IPS DF 6.9 (cell line): ENCODE measurements around the gene CD209.

Source experiments
- DNase-seq: peaks from one replicate; pipeline ENCODE4 v3.0.0-alpha.2; 2013; ENCODE audit warnings: low read depth, low spot score
- H3K27ac ChIP-seq: one replicate; pipeline ENCODE4 v1.5.1; 2013; ENCODE audit warnings: low read length, control low read depth
- H3K27me3 ChIP-seq: 2 replicates; pipeline ENCODE4 v1.6.1; 2013; ENCODE audit warnings: mild to moderate bottlenecking, low read length; ENCODE audit not compliant: control insufficient read depth, insufficient read depth
- H3K36me3 ChIP-seq: 2 replicates; pipeline ENCODE4 v1.6.1; 2013; ENCODE audit warnings: low read length; ENCODE audit not compliant: control insufficient read depth, insufficient read depth
- H3K4me1 ChIP-seq: 2 replicates; pipeline ENCODE4 v1.6.1; 2013; ENCODE audit warnings: low read length; ENCODE audit not compliant: control insufficient read depth, insufficient read depth
- H3K4me3 ChIP-seq: 2 replicates; pipeline ENCODE4 v1.5.1; 2013; ENCODE audit warnings: mild to moderate bottlenecking, low read length
- H3K9me3 ChIP-seq: 2 replicates; pipeline ENCODE4 v1.6.1; 2013; ENCODE audit warnings: low read length, inconsistent platforms; ENCODE audit not compliant: control insufficient read depth, insufficient read depth
- WGBS: extraction: QIAGEN DNeasy Blood & Tissue Kit; methylation state at CpG from one replicate; pipeline ENCODE4 v1.1.7; 2013; ENCODE audit warnings: mixed read lengths, missing lambda C conversion rate; ENCODE audit not compliant: insufficient read length, insufficient coverage; 5-methylcytosine and 5-hydroxymethylcytosine counted together

CD209 gene

GRCh38 chr19:7787602-7788177 is 40.4 kb upstream of the CD209 start:
- Histone ChIP-seq H3K36me3 (no peaks in the 10 kb centered on the region), H3K27me3 (peaks cover 13% of the 10 kb centered on the region), H3K4me3 (peak overlapping the region; percentile 31; the same call in 1 of the 2 replicates), H3K9me3 (no peaks in the 10 kb centered on the region), H3K4me1 (peaks cover 6% of the 10 kb centered on the region), H3K27ac (no peak overlapping the region)
- no CpG with 5 or more reads among the region's 22 CpGs for WGBS
- DNase-seq = no peak

GRCh38 chr19:7787141-7787540 is 39.8 kb upstream of the CD209 start:
- H3K4me3 ChIP-seq = peak overlapping the region; percentile 19; the same call in 1 of the 2 replicates
- WGBS = no CpG with 5 or more reads among the region's 10 CpGs

GRCh38 chr19:7784856-7785255 is 37.5 kb upstream of the CD209 start:
- peaks cover 13% of the 10 kb centered on the region for H3K27me3 ChIP-seq
- no peaks in the 10 kb centered on the region for H3K36me3 ChIP-seq
- no peak overlapping the region for H3K4me3 ChIP-seq
- no peak overlapping the region for H3K27ac ChIP-seq
- H3K4me1 ChIP-seq = peaks cover 6% of the 10 kb centered on the region
- DNase-seq = no peak
- no peaks in the 10 kb centered on the region for H3K9me3 ChIP-seq

More at GRCh38 chr19:7787141-7787540, 39.8 kb upstream of the CD209 start:
- Histone ChIP-seq H3K36me3 (no peaks in the 10 kb centered on the region), H3K4me1 (peaks cover 6% of the 10 kb centered on the region), H3K27ac (no peak overlapping the region), H3K27me3 (peaks cover 13% of the 10 kb centered on the region), H3K9me3 (no peaks in the 10 kb centered on the region)
- DNase-seq = no peak

GRCh38 chr19:7783991-7784423 is 36.7 kb upstream of the CD209 start:
- peaks cover 9% of the 10 kb centered on the region for H3K27me3 ChIP-seq
- DNase-seq = no peak
- WGBS = no CpG with 5 or more reads among the region's 8 CpGs
- no peak overlapping the region for H3K27ac ChIP-seq
- H3K4me1 ChIP-seq = peaks cover 5% of the 10 kb centered on the region
- no peaks in the 10 kb centered on the region for H3K36me3 ChIP-seq
- H3K4me3 ChIP-seq = no peak overlapping the region
- no peaks in the 10 kb centered on the region for H3K9me3 ChIP-seq

GRCh38 chr19:7781157-7781556 is 33.8 kb upstream of the CD209 start:
- no peak for DNase-seq
- WGBS = no CpG with 5 or more reads among the region's 12 CpGs
- no peak overlapping the region for H3K27ac ChIP-seq
- no peaks in the 10 kb centered on the region for H3K4me1 ChIP-seq
- no peaks in the 10 kb centered on the region for H3K9me3 ChIP-seq
- no peaks in the 10 kb centered on the region for H3K27me3 ChIP-seq
- no peaks in the 10 kb centered on the region for H3K36me3 ChIP-seq
- no peak overlapping the region for H3K4me3 ChIP-seq

- H3K27me3 ChIP-seq = no peaks in the 10 kb centered on the region
- no peaks in the 10 kb centered on the region for H3K36me3 ChIP-seq
- no peak overlapping the region for H3K27ac ChIP-seq
- no peak for DNase-seq
- no CpG with 5 or more reads among the region's 26 CpGs for WGBS
- no peak overlapping the region for H3K4me3 ChIP-seq
- no peaks in the 10 kb centered on the region for H3K9me3 ChIP-seq
- H3K4me1 ChIP-seq = no peaks in the 10 kb centered on the region
Measured at GRCh38 chr19:7779631-7780486, 32.5 kb upstream of the CD209 start.

GRCh38 chr19:7778081-7778480 is 30.7 kb upstream of the CD209 start:
- H3K36me3 ChIP-seq = no peaks in the 10 kb centered on the region
- no CpG with 5 or more reads among the region's 5 CpGs for WGBS
- no peak overlapping the region for H3K27ac ChIP-seq
- H3K4me1 ChIP-seq = no peaks in the 10 kb centered on the region
- no peak for DNase-seq
- no peaks in the 10 kb centered on the region for H3K27me3 ChIP-seq
- no peaks in the 10 kb centered on the region for H3K9me3 ChIP-seq
- no peak overlapping the region for H3K4me3 ChIP-seq

GRCh38 chr19:7775761-7776160 is 28.4 kb upstream of the CD209 start:
- Histone ChIP-seq H3K36me3 (no peaks in the 10 kb centered on the region), H3K9me3 (no peaks in the 10 kb centered on the region), H3K4me1 (no peaks in the 10 kb centered on the region), H3K27ac (no peak overlapping the region), H3K27me3 (no peaks in the 10 kb centered on the region), H3K4me3 (no peak overlapping the region)
- no CpG with 5 or more reads among the region's 9 CpGs for WGBS
- DNase-seq = no peak

- no CpG with 5 or more reads among the region's 9 CpGs for WGBS
Measured at GRCh38 chr19:7773841-7774240, 26.5 kb upstream of the CD209 start.

GRCh38 chr19:7772752-7773291 is 25.5 kb upstream of the CD209 start:
- no peaks in the 10 kb centered on the region for H3K27me3 ChIP-seq
- H3K9me3 ChIP-seq = no peaks in the 10 kb centered on the region
- H3K4me3 ChIP-seq = no peak overlapping the region
- no peaks in the 10 kb centered on the region for H3K36me3 ChIP-seq
- DNase-seq = no peak
- no peak overlapping the region for H3K27ac ChIP-seq
- H3K4me1 ChIP-seq = no peaks in the 10 kb centered on the region
- WGBS = no CpG with 5 or more reads among the region's 8 CpGs

More at GRCh38 chr19:7773841-7774240, 26.5 kb upstream of the CD209 start:
- H3K4me3 ChIP-seq = no peak overlapping the region
- no peaks in the 10 kb centered on the region for H3K36me3 ChIP-seq
- H3K9me3 ChIP-seq = no peaks in the 10 kb centered on the region
- DNase-seq = no peak
- no peaks in the 10 kb centered on the region for H3K27me3 ChIP-seq
- H3K27ac ChIP-seq = no peak overlapping the region
- no peaks in the 10 kb centered on the region for H3K4me1 ChIP-seq
